Stimulated activated CD8-positive, alpha-beta memory T cell treated with anti-CD3 and anti-CD28 coated beads, Interleukin-4, amount 100 ng/mL, for 1 hour (primary cell): ENCODE measurements around the gene GARIN5A.

Experiments
- DNase-seq, 2 donors: peaks; one replicate each; pipeline ENCODE4 v3.0.0-alpha.2; 2020; ENCODE audit warnings: low read depth in 2 of 2, low spot score in 1 of 2

The GARIN5A gene

DNA sequence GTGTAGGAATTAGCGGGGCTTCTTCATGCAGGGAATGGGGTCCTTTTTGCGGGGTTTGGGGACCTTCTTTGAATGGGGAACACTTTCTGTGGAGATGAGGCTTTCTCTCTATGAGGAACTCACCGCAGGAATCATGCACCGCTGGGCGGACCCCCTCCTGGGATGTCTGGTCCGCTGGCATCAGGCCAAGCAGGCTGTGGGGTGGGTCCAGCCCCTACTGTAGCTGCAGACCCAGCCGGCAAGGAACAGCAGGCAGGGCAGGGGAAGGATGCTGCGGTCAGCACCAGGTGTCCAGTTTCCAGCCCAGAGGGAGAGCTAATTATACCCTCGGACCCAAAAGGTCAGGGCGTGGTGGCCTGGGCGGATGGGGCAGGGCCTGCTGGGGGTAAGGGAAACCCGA, 42.1 kb downstream of the GARIN5A start:
- no peak for DNase-seq

DNA sequence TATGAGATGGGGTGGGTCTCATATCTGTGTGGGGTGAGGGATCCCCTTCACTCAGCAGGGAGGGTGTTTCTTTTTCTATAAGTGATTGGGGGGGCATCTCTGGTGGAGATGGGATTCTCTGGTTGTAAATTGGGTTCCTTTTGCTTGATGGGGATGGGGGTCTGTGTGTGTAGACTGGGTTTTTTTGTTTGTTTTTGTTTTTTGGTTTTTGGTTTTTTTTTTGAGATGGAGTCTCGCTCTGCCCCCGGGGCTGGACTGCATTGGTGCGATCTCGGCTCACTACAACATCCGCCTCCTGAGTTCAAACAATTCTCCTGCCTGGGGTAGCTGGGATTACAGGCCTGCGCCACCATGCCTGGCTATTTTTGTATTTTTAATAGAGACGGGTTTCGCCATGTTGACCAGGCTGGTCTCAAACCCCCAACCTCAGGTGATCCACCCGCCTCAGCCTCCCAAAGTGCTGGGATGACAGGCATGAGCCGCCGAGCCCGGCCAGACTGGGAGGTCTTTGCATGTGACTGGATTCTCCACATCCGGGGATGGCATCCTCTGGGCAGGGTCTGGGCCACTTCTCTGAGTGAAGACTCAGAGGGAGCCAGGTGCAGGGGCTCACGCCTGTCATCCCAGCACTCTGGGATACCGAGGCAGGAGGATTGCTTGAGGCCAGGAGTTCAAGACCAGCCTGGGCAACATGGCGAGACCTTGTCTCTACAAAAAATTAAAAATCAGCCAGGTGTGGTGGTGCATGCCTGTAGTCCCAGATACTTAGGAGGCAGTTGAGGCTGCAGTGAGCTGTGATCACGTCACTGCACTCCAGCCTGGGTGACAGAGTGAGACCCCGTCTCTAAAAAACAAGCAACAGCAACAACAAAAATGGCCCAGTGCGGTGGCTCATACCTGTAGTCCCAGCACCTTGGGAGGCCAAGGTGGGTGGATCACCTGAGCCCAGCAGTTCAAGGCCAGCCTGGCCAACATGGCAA, 43.2 kb downstream of the GARIN5A start:
- no peak for DNase-seq

DNA sequence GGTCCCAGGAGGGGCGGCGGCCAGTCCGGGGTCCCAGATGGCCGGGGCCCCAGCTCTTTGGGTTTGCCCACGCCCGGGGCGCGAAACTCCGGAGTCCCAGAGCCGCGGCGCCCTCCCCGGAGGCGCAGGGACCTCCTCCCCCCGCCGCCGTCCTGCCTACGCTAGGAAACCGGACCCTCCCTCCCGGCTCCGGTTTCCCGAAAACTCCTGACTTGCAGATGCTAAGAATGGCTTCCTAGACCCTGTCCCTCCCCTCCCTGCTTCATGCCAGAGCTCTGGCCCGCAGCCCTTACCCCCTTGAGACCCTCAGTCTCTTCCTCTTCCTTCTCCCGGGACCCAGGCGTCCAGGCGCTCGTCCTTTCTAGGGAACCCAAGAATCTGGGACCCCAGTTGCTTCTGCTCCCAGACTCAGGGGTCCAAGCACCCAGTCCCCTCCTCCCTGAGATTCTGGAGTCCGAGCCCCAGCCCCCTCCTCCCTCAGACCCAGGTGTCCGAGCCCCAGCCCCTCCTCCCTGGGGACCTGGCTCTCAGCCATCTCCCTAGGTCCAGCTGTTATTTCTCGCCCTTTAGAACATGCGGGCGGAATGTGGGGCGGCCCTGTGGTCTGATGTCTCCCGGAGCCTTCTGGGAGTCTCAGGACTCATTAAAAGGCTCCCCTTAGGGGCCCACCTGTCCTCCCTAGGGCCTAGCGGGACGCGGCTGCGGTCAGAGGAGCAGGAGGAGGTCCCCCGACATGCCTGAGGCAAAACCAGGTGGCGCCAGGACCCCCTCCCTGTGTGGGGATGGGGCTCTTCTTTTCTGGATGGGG, 44.2 kb downstream of the GARIN5A start, which contains the start of gene MYBPC2:
MYBPC2 (plus strand) TSS at position 672 of the 808 bp plus-strand sequence; CDS start at position 734, 62 bp downstream.
- no peak for DNase-seq

DNA sequence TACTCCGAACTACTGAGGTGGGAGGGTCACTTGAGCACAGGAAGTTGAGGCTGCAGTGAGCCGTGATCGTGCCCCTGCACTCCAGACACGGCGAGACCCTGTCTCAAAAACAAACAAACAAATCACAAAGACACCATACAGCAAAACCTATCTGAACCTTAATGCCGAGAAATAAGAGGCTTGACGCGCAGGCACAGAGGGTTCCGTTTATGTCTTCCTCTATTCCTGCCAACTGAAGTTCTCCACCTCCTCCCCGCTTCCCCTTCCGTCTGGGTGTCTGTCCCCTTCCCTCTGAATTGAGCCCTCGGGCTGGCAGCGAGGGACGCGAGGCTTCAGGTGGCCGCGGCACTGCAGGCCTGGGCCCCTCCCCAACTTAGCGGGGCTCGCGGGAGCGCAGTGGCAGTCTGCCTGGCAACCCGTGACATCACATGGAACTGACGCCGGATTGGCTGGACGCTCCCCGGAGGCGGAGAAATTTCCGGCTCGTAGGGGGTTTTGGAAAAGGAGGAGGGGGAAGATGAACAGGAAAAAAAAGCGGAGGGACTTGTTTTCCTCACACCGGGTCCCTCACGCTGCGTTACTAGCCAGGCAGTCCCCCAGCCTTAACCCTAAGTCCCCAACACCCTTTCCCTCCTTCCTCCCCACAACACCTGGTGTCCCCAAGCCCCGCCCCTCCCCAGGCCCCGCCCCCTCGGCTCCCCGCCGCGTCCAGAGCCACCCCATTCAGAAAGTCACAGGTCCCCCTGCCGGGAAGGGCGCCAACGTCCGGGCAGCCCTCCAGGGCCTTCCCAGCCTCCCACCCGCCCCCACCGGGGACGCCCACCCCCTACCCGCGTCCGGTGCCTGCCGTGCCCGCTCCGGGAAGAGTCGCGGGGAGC, 45.1 kb downstream of the GARIN5A start:
- peak; percentile 78 to 86 for DNase-seq

DNA sequence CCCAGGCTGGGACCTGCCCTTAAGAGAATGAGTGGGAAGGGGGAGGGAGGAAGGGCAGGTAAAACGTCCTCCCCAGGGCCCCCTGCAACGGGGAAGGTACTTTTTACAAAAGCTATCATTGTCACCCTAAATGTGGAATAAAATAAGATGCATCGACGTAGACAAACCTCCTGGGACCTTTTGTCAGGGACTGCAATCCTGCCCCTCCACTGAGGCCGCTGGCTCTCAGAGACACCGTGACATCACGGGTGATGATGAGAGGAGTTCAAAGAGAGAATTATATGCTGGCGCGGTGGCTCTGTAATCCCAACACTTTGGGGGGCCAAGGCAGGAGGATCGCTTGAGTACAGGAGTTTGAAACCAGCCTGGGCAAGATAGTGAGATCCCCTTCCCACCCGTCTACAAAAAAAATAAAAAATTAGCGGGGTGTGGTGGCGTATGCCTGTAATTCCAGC, 45.7 kb downstream of the GARIN5A start:
- no peak for DNase-seq

DNA sequence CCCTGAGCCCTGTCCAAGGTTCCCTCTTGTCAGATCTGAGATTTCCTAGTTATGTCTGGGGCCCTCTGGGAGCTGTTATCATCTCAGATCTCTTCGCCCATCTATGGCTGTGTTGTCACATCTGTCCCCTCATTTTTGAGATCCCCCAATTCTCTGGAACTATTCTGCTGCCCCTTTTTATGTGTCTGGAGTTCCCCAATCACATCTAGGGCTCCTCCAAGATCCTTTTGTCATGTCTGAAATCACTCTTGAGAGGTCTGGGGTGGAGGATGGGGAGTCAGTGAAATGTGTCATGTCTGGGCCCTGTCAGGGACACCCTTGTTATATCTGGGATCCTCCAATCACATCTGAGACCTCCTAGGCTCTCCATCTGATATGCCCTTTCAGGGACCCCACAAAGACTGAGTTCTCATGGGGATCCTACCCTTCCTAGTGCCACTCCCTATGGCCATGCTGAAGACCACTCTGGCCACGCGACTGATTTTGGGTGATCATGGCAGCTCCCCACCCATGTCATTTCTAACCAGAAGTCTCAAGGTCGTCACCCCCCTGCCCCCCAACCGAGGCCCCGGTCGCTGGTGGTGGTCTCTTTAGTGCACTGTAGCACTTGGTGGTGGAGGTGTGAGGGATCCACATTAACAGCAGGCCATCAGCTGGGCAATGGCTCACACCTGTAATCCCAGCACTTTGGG, 47.7 kb downstream of the GARIN5A start:
- no peak for DNase-seq

DNA sequence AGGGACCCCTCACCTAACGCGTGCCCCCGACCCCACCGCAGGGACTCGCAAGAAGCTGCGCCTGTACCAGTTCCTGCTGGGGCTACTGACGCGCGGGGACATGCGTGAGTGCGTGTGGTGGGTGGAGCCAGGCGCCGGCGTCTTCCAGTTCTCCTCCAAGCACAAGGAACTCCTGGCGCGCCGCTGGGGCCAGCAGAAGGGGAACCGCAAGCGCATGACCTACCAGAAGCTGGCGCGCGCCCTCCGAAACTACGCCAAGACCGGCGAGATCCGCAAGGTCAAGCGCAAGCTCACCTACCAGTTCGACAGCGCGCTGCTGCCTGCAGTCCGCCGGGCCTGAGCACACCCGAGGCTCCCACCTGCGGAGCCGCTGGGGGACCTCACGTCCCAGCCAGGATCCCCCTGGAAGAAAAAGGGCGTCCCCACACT, 48.6 kb downstream of the GARIN5A start:
- DNase-seq, result no peak

DNA sequence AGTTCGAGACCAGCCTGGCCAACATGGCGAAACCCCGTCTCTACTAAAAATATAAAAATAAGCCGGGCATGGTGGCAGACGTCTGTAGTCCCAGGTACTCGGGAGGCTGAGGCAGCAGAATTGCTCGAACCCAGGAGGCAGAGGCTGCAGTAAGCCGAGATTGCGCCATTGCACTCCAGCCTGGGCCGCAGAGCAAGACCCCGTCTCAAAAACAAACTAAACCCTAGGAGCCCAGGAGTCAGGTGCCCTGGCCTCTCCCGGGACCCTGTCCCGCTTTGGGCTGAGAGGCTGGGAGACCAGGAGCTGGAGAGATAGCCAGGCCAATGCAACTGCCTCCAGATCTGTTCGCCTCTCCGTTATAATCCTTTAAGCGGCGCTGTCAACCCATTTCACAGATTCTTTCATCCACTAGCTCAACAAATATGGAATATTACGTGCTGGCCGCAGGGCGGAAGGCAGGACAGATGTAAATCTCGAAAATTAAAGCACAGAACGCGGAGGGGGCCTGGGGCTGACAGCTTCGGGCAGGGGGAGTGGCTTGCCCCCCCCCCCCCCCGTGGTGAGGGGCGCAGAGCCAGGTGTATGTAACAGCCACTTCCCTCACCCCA, 49.2 kb downstream of the GARIN5A start:
- no peak for DNase-seq

DNA sequence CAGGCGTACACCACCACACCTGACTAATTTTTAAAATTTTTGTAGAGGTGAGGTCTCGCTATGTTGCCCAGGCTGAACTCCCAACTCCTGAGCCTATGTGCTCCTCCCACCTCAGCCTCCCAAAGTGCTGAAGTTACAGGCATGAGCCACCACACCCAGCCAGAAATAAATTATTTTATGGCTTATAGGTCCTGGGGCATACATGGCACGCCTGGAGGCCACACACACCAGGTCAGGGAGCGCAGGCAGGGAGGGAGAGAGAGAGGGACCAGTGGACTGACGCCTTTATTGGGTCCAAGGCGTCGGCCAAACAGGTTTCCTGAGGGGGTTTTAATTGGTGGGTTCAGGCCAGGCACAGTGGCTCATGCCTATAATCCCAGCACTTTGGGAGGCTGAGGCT, 51.1 kb downstream of the GARIN5A start:
- DNase-seq, result no peak

DNA sequence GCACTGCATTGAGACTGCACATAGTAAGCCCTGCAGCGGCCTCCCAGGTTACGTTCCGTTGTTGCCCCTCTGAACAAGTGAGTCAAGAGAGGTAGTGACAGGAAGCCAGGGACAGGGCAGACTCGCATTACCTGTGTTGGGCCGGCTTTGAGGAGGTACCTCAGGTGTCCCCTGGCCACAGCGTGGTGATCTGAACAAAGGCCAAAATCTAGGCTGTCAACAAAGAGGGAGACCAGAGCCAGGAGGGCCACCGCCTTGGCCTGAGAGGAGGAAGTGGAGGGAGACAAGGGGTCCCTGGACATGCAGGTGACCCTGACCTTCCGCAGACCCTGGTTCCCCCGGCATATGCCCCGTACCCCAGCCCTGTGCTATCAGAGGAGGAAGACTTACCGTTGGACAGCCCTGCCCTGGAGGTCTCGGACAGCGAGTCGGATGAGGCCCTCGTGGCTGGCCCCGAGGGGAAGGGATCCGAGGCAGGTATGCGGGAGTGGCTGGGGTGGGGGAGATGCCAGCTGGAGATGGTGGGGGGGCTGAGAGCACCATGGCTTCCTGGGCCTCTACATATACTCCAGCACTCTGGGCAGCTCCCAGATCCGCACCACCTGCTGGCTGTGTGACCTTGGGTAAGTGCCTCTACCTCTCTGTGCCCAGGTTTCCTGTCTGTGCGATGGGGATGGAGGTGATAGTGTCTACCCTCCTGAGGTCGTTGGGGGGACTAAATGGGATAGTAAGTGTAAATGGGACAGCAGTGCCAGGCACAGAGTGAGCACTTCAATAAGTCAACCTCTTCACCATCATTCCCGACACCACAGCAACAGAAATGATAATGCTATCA, 53.2 kb downstream of the GARIN5A start:
- no peak for DNase-seq

DNA sequence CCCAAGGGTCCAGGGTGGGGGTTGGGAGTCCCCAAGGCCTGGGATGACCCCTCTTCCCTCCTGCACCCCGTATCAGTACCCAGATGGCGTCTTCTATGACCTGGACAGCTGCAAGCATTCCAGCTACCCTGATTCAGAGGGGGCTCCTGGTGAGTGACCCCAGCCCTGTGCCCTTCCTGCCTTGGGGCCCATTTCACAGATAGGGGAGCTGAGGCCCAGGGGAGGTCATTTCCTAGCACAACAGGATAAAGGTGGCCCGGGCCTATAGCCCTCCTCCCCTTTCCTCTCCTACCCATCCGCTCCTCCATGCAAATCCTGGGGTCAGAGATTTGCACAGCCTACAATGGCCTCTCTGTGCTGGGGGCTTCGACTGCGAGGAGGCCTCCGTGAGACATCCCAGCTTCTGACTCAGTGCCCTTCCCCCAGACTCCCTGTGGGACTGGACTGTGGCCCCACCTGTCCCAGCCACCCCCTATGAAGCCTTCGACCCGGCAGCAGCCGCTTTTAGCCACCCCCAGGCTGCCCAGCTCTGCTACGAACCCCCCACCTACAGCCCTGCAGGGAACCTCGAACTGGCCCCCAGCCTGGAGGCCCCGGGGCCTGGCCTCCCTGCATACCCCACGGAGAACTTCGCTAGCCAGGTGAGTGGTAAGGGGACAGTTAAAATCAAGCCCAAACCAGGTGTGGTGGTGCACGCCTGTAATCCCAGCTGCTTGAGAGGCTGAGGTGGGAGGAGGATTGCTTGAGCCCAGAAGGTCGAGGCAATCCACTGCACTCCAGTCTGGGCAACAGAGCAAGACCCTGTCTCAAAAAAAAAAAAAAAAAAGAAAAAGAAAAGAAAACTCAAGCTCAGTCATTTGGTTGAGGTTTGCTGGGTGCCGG, 54.0 kb downstream of the GARIN5A start:
- no peak for DNase-seq

DNA sequence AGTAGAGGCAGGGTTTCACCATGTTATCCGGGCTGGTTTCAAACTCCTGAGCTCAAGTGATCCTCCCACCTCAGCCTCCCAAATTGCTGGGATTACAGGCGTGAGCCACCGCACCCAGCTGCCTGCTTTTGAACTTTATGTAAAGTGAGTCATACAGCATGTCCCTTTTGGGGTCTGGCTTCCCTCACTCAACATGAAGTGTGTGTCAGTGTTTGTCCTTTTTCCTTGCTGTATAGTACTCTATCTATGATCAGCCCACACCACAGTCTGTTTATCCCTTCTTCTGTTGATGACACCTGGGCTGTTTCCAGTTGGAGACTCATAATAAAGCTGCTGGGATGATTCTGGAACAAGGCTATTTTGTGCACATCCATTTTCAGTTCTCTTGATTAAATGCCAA, 55.8 kb downstream of the GARIN5A start:
- DNase-seq, result no peak

DNA sequence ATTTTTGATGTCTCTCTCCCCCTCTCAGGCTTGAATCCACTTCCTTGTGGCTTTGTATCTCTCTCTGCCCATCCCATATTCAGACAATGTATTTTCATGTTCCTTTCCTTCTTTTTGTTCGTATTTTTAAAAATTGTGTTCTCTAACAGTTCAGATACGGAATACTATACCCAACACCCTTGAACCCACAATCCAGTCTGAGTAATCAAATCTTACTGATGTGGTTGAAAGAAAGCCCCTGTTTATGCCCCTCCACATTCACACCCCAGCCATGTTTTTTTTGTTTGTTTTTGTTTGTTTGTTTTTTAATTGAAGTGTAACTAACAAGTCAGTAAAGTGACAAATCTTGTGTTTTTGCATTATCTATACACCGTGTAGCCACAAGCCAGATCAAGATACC, 56.5 kb downstream of the GARIN5A start:
- no peak for DNase-seq

DNA sequence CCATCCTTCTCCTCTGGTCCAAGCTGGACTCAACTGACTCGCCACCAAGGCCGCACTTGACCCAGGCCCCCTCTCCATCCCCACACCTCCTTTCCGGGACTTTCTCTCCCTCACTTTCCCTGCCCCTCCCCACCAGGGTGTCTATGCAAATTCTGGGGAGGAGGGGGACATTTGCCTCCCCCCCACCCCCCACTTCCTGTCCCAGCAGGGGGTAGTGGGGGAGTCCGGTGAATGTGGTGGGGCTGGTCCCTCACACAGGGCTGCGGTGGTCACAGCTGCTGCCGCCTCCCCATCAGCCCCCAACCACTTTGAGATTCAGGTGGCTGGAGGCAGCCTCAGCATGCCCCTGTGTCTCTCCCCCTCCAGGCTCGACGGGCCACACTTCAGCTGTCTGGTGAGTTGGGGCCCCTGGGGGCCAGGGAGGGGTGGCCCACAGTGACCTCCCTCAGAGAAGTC, 57.0 kb downstream of the GARIN5A start:
- DNase-seq, result no peak

DNA sequence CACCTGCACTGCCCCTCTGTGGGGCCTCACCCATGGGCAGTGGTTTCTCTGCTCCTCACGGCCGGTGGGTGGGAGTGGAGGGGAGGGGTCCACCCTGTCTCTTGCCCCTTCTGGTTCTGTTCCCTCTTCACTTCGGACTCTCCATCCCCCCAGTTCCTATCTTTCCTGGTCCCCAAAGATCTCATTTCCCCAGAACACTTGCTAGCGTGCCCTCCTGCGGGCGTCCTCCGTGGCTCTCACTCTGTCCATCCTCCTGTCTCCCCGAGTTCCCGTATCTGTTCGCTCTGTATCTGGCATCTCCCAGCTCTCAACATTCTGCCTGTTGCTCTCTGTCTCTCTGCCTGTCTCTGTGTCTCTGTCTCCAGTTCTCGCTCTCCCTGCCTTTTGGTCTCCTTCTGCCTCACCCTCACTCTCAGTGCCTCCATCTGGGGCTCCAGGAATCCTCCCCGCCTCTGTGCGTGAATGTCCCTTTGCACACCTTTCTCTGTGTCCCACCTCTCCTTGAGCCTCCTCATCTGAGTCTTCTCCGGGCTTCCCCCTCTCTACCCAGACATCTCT, 57.5 kb downstream of the GARIN5A start:
- DNase-seq, result no peak

DNA sequence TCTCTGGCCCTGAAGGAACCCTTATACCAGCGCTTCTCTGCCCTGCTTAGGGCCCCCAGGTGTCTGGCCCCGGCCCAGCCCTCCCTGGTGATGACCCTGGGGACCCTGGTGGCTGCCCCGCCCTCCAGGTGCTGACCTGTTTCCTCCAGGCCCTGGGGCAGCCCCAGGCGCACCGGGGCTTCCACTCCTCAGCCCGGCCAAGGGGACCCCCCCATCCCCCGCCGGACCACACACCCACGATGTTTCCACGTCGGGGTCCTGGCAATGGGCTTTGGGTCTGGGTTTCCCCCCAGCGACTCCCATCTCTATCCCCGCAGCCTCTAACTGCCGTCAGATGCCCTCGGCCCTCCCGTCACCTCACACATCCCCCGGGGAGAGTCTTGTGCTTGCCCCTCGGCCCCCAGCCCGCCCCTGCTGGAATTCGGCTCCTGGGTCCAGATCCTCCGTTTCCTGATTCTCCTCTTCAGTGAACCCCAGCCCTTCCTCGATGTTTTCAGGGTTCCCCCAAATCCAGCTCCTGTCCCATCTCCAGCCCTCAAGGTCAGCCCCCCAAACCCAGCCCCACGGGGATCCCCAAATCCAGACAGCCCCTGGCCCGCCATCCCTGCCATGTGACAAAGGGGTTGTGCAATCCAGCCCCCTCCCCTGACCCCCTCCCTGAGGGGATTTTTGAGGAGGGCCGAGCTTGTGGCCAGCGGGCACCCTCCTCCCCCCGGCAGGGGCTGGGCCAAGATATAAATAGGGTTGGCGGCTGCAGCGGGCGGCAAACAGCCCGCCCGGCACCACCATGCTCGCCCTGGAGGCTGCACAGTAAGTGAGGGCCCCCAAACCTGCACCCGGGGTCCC, 58.2 kb downstream of the GARIN5A start, which contains the start of gene SPIB:
SPIB (plus strand) TSS at position 763 of the 846 bp plus-strand sequence; CDS start at position 788, 25 bp downstream.
- no peak for DNase-seq
